SHP77 treated with DMSO at 0.1 percent for 48 hours (cell line): ENCODE data around the gene BLTP1.
"Not testable (repeated sequence)": the region's sequence is repeated elsewhere in the genome, so short reads cannot be mapped to it uniquely, and the experiment has no call there.

ENCODE experiments used
- DNase-seq: peaks from one replicate; lab custom pipeline; 2025; lab: John Stamatoyannopoulos, UW

BLTP1 gene, protein sequence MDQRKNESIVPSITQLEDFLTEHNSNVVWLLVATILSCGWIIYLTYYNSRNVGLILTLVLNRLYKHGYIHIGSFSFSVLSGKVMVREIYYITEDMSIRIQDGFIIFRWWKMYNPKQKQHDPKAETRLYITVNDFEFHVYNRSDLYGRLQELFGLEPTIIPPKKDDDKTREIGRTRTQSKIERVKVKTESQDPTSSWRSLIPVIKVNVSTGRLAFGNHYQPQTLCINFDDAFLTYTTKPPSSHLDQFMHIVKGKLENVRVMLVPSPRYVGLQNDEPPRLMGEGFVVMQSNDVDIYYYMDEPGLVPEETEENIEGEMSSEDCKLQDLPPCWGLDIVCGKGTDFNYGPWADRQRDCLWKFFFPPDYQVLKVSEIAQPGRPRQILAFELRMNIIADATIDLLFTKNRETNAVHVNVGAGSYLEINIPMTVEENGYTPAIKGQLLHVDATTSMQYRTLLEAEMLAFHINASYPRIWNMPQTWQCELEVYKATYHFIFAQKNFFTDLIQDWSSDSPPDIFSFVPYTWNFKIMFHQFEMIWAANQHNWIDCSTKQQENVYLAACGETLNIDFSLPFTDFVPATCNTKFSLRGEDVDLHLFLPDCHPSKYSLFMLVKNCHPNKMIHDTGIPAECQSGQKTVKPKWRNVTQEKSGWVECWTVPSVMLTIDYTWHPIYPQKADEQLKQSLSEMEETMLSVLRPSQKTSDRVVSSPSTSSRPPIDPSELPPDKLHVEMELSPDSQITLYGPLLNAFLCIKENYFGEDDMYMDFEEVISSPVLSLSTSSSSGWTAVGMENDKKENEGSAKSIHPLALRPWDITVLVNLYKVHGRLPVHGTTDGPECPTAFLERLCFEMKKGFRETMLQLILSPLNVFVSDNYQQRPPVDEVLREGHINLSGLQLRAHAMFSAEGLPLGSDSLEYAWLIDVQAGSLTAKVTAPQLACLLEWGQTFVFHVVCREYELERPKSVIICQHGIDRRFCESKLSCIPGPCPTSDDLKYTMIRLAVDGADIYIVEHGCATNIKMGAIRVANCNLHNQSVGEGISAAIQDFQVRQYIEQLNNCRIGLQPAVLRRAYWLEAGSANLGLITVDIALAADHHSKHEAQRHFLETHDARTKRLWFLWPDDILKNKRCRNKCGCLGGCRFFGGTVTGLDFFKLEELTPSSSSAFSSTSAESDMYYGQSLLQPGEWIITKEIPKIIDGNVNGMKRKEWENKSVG (N-terminal part only)

DNA sequence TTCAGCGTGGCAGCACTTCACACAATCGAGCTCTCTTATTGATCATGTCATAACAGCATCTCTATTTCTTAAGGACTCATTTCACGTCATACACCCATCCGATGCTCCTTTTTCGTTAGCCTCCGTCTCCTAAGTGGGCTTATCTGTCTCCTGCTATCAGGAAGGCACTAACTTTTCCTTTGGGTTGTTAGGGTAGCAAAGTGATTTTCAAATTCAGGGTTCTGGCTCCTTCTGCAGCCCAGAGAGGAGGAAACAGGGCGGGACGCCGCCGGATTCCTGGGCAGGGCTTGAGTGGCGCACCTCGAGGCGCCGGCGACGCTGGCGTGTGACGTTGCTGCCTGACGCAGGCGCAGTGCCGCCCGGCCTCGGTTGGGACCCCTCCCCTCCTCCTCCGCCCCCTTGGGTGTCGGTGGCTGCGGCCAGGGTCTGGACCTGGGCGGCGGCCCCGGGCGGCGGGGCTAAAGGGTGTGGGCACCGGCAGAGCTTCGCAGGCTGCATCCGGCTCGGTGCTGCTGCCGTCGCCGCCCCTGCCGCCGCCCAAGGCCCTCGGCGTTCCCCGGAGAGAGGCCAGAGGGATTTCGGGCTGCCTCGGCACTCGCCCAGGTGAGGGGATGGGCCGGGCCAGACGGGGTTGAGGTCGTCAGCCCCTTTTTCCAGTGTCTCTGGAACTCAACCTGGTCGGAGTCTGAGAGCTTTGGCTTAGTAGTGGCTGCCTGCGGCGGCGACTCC is at the start of gene BLTP1:
BLTP1 (plus strand) TSS at position 350 of the 729 bp plus-strand sequence. CDS start 18,317 bp downstream, outside the sequence.
- peak; percentile 34 for DNase-seq

DNA sequence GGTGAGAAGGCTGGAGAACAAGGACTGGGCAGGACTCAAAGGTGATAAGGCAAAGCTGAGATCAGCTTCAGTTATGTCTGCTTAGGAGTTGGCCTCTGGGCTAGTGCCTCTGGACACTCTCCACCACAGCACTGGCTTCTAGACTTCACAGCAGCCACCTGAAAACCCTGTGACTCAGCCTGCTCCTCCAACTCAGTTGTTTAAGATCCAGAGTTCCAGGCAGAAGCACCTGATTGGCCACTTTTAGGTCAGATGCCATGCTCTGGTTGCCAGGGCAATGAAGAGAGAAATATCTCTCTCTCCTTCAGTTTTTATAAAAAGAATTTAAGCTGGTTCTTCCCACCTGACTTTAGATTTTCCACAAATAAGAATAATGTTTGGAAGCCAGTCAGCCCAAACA is 47.9 kb upstream of the BLTP1 start:
- DNase-seq = no peak

DNA sequence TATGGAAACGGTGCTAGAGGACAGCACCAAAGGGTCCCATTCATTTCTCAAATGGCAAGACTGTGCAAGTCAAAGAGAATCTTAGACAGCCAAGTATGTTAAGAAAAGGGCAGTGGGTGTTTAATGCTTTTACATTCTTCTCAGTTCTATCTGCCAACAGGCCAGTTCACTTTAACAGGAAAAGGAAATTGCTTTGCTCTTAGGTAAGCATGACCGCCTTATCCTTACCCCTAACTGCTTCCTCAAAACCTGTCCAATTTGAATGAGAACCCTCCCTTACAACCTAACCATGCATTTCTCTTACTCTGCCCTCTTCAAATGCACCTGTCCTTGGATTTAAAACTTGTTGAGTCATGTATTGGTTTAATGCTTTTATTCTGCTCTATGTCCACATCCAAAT is 44.5 kb upstream of the BLTP1 start:
- no peak for DNase-seq

DNA sequence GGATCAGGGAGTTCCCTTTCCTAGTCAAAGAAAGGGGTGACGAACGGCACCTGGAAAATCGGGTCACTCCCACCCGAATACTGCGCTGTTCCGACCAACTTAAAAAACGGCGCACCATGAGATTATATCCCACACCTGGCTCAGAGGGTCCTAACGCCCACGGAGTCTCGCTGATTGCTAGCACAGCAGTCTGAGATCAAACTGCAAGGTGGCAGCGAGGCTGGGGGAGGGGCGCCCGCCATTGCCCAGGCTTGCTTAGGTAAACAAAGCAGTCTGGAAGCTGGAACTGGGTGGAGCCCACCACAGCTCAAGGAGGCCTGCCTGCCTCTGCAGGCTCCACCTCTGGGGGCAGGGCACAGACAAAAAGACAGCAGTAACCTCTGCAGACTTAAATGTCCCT is 41.8 kb upstream of the BLTP1 start:
- DNase-seq = not testable (repeated sequence)

DNA sequence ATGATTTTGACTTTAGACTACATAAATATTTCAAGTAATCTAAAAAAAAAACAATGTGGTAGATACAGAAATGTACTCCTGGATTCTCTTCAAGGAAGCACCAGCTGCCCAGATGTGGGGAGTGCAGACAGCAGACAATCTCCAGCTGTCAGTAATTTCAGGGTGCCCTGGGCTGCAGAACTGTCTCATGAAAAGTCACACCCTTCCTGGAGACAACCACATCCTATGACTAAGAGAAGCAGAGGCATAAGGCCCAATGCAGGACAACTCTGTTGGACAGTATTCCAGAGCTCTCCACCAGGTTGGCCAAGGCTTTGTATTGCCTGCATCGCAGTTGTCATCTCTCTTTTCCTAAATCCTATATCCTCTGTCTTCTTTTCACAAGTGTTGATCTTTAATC is 34.4 kb upstream of the BLTP1 start:
- no peak for DNase-seq

DNA sequence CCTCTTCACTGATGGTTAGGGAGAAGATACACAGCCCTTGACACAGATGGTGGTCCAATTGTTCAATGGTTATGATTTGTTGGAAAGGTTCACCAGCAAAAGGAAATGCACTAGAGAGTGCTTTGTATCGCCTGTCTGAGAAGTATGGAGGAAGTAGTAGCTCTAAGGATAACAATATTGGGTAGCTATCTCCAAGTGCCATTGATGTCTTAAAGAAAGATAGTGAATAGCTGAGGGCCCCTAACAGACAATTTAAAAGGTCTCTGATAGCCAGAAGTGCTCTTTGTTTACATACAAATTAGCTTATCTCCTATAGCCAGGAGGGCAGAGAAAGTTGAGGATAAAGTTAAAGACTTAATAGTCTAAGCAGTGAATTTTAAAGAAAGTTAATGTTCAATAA is 33.9 kb upstream of the BLTP1 start:
- DNase-seq = no peak

DNA sequence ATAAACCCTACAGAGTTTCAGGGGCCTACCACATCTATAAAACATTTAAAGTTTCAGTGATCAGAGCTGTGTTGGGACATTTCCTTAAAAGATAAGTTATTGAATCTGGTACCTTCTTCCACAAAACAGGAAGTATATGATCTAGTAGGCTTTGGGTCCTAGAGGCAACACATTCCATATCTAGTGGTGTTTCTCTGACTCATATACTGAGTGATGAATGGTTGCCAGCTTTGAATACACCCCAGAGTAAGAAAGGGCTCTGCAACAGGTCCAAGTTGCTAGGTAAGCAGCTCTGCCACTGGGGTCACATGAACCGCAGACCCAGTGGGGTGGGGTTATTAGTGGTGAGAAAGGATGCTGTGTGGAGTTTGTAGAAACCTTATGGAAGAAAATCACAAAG is 32.4 kb upstream of the BLTP1 start:
- DNase-seq = no peak

DNA sequence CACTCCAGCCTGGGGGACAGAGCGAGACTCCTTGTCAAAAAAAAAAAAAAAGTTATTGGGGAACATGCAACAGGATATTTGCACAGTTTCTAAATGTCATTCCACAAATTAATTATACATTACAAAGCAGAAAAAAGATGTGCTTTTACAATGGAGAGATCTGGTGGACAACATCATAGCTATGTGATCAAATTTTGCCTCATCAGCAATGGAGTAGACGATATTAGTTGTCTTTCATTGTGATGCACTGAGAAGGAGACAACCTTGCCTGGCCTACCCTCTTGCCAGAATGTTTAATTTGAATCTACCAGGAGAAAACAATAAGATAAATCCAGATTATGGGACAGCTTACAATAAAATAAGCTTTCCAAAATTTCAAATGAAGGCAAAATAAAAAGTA is 30.5 kb upstream of the BLTP1 start:
- DNase-seq = no peak

DNA sequence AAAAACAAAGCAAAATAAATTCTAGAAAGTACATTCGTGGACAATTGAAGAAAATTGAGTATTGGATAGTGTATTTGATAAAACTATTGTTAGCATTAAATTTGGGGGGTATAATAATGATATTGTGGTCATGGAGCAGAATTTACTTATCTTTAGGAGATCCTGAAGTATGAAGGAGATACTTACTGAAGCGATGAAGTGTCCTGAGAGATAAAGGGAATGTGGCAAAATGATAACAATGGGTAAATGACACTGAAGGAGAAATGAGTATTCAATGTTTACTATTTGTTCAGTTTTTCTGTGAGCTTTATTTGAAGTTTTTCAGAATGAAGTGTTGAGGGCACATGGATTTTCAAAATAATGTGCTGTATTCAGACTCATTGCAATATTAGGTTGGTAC is 30.0 kb upstream of the BLTP1 start:
- DNase-seq = no peak

DNA sequence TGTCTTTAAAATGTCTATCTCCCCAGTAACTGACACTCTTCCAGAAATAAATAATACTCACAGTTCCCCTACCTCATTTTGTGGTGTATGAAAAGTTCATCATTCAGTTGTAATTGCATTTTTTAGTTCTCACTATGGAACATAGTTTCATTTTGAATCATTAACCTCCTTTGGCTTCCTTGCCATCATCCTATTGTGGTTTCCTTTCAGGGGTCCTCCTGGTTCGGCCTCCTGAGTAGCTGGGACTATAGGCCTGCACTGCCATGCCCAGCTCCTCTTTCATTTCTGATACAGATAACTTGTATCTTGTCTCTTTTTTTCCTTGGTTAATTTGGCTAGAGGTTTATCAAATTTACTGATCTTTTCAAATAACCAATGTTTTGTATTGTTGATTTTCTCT is 23.1 kb upstream of the BLTP1 start:
- no peak for DNase-seq

DNA sequence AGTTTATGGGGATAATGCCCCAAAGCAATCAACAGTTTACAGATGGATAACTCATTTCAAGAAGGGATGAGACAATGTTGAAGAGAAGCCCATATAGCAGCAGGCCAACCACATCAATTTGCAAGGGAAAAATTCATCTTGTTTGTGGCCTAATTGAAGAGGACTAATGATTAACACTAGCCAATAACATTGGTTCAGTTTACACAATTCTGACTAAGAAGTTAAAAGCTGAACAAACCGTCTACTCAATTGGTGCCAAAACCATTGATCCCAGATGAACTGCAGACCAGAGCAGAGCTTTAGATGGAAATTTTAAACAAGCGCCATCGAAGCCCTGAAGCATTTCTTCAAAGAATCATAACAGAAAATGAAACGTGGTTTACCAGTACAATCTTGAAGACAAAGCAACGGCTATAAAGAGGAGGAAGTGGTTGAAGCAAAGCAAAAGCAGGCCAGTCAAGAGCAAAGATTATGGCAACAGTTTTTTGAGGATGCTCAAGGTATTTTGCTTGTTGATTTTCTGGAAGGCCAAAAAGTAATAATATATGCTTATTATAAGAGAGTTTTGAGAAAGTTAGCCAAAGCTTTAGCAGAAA is 20.5 kb upstream of the BLTP1 start:
- DNase-seq = no peak

DNA sequence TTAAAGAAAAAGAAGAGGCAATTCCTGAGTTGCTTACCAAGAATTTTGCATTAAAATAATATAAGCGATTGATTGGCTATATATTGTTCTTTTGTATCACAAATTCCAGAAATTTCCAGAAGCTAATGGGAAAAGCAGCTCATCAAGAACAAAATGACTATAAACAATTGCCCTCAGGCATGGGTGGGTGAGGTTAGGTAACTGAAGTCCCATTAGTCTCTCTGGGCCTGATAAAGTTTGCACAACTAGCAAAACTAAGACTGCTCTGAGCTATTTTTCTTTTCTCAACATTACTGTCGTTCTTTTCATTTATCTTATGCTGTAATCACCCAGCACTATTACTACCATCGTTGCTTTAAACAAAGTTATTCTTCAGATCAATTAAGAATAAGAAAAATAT is 19.2 kb upstream of the BLTP1 start:
- no peak for DNase-seq

DNA sequence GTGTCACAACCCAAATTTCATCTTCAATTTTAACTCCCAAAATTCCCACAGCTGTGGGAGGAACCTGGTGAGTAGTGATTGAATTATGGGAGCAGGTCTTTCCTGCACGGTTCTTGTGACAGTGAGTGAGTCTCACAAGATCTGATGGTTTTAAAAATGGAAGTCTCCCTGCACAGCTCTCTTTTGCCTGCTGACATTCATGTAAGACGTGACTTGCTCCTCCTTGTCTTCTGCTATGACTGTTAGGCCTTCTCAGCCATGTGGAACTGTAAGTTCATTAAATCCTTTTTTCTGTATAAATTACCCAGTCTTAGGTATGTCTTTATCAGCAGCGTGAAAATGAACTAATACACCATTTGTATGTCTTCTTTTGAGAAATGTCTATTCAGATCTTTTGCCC is 13.0 kb upstream of the BLTP1 start:
- DNase-seq = no peak

DNA sequence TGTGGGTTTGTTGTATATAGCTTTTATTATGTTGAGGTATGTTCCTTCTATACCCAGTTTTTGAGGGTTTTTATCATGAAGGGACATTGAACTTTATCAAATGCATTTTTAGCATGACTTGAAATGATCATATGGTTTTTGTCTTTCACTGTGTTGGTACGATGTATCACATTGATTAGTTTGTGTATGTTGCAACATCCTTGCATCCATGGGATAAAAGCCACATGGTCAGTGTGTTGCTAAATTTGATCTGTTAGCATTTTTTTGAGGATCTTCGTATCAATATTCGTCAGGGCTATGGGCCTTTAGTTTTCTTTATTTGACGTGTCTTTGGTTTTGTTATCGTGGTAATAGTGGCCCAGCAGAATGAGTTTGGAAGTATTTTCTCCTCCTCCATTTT is 11.3 kb upstream of the BLTP1 start:
- no peak for DNase-seq

DNA sequence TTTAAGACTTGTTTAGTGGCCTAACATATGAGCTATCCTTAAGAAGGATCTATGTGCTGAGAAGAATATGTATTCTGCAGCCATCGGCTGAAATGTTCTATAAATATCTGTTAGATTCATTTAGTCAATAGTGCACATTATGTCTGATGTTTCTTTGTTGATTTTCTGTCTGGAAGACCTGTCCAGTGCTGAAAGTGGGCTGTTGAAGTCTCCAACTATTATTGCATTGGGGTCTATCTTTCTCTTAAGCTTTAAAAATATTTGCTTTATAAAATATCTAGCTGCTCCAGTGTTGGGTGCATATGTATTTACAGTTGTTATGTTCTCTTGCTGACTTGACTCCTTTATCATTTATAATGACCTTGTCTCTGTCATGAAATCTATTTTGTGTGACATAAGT is 9.4 kb upstream of the BLTP1 start:
- no peak for DNase-seq

DNA sequence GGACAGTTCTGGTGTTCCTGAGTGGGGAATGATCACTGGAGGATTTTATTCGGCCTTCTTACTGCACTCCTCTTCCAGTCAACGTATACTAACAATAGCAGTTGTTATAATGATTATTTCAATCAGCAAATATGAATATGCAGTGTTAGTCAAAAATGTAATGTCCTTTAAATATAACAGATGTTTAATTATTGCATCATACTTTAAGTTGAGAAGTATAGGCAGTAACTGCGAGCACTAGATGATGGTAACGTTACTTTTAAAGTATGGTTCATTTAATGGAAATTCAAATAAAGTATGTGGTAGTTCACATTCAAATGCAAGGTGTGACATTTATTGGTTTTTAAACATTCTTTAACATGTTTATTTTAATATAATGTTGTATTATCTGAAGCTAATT is 5.5 kb upstream of the BLTP1 start:
- DNase-seq = no peak

DNA sequence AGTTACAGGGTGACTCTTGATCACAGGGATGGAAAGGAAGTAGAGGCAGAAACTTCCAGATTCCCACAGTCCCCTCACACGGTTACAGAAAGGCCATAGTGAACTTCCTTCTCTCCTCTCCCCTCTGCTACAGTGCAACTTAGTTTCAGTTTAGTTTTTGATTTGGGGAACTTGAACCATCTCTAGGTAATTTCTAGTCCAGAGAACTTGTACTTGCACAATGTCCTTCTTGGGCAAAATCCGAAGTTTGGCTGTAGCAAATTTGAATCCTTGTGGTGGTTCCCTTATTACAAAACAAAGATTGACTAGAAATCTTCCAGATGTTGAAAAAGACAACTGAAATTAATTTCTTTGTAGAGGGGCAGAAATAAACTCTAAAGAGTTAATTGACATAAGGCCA is 1.2 kb upstream of the BLTP1 start:
- no peak for DNase-seq

DNA sequence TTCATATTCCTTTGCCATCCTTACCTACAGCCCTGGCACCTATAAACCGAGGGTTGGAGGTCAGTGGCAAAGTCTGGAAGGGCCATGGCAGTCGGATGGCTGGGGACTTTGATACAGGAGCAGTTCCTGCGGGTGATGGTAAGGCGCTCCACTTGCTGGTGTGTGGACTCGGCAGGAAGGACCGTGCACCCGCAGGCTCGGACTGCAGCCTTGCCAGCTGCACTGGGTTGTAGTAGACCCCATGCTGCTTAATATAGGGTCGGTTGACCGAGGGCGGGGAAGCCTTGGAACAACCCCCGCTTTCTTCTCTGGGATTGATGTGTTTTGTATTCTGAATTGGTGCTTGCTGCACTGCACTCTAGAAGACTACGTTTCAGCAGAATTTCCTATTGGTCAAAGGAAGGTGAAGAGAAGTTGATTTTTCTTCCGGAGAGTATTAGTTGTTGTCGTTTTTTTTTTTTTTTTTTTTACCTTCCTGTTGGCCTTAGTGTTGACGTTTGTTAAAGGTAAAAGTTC is 638 bp downstream of the BLTP1 start:
- no peak for DNase-seq

DNA sequence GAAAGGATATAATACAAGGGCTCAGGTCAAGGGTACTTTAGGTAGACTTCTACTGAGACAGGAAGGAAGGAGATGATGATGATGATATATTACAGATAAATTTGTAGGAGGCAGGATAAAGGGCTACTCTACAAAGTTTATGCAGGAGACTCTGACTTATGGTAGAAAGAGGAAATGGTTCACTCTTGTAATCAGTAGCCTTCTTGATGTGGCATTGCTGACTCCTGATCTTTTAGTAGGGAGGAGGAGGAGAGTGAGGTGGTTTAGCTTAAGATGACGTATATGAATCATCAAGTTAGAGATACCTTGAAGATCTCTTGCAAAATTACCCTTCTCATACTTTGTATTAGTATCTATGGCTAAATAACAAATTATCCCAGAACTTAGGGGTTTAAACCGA is 4.7 kb downstream of the BLTP1 start:
- no peak for DNase-seq

DNA sequence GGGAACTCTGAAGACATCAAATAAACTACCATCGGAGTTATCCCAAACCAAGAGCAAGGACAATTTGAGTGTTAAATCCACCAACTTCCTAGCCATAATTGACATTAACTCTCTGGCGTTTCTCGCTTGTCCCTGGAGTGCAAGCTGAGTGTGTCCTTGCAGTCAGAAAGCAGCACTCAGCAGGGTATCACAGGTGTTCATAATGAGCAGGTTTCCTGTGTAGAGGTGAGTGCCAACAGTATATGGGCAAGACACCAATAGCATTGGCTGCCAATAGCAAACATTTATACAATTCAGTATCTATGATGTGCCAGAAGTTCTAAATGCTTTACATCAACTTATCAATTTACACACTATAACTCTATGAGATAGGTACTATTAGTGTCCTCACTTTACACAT is 11.2 kb downstream of the BLTP1 start:
- no peak for DNase-seq

DNA sequence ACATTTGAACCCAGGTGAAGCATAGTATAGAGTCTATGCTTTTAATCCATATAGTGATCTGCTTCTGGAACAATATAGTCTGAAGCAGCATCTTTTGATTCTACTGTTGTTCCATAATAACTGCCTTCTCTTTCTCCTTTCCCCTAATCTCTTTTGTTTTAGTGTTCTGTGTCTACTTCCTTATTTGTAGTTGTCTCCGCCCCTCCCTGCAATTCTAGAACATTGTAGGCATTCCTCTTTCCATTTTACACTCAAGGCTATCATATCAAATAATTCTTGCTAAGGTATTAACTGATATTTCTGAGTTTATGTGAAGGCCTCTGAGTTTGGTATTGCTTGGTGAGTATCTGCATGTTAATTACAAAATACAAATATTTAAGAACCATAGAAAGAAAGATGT is 11.6 kb downstream of the BLTP1 start:
- no peak for DNase-seq
